PC-3 (cell line): Measurements from ENCODE around the gene SUSD4.

Experiments used
- CTCF ChIP-seq: fragments of 300-600 bp; sonication (generic); conservative IDR thresholded peaks from 2 replicates; pipeline ENCODE4 v1.5.1; 2017; ENCODE audit warnings: antibody characterized with exemption, low read depth, mild to moderate bottlenecking, low read length
- EZH2 ChIP-seq: fragments of 300-600 bp; sonication (generic); IDR thresholded peaks from one replicate; pipeline ENCODE4 v1.6.1; 2017; ENCODE audit warnings: antibody characterized with exemption, mild to moderate bottlenecking, low read length; ENCODE audit not compliant: unreplicated experiment
- EZH2phosphoT487 ChIP-seq: fragments of 300-600 bp; sonication (generic); IDR thresholded peaks from 2 replicates; pipeline ENCODE4 v1.6.1; 2018; ENCODE audit warnings: mild to moderate bottlenecking, antibody characterized with exemption, low read length, borderline replicate concordance

- no peak for TF ChIP-seq CTCF
- TF ChIP-seq EZH2phosphoT487: no peak
- TF ChIP-seq EZH2: no peak
Observed at GRCh38 chr1:223390618-223391017, 26.6 kb upstream of the SUSD4 start.
